Neural crest cell (in vitro differentiated cells): ENCODE results near the gene EPN1. TPM values are rescaled to one million over a fixed set of nuclear protein-coding genes. Genes with fewer than 3 reads are reported as not detected.

ENCODE experiments used
- DNase-seq: peaks from one replicate; pipeline ENCODE4 v3.0.0; 2021; ENCODE audit warnings: low read depth, mixed read lengths, low spot score
- H3K27ac Mint-ChIP-seq: one replicate; pipeline ENCODE4 v1.8.0; 2021; ENCODE audit warnings: mild to moderate bottlenecking, mixed read lengths; ENCODE audit not compliant: unreplicated experiment
- H3K27me3 Mint-ChIP-seq: 2 replicates; pipeline ENCODE4 v1.8.0; 2021; ENCODE audit warnings: low read depth, mild to moderate bottlenecking, mixed read lengths
- H3K36me3 Mint-ChIP-seq: 2 replicates; pipeline ENCODE4 v1.8.0; 2021; ENCODE audit warnings: low read depth, mild to moderate bottlenecking, mixed read lengths
- H3K4me1 Mint-ChIP-seq: 2 replicates; pipeline ENCODE4 v1.8.0; 2021; ENCODE audit warnings: mixed read lengths
- H3K4me3 Mint-ChIP-seq: one replicate; pipeline ENCODE4 v1.8.0; 2021; ENCODE audit warnings: mild to moderate bottlenecking, mixed read lengths
- H3K9me3 Mint-ChIP-seq: 2 replicates; pipeline ENCODE4 v1.8.0; 2021; ENCODE audit warnings: mixed read lengths
- long read RNA-seq: library from polyadenylated mRNA; unstranded; transcript quantifications from one replicate; pipeline ENCODE4 v2.0.0, GENCODE V29; 2020
- total RNA-seq: library from RNA; stranded (reverse); gene quantifications from 2 replicates; pipeline ENCODE4 v1.2.1, GENCODE V29; 2021
- TF ChIP-seq, protein P1 (sequence below): fragments of 200-600 bp; sonication (generic); conservative IDR thresholded peaks from 2 replicates; pipeline ENCODE4 v1.5.0; 2021; ENCODE audit warnings: antibody characterized with exemption, mild to moderate bottlenecking

The EPN1 gene
- 129 and 130 TPM in 2 replicates for total RNA-seq
- long read RNA-seq = 0 reads

- H3K9me3 Mint-ChIP-seq = no peaks in the 10 kb centered on the region
- peak within 1 kb of the TSS; percentile 95 for H3K4me3 Mint-ChIP-seq
- peak within 1 kb of the TSS; percentile 98 for H3K27ac Mint-ChIP-seq
- peaks cover 50% of the 10 kb centered on the region for H3K4me1 Mint-ChIP-seq
- TF ChIP-seq, protein P1, sequence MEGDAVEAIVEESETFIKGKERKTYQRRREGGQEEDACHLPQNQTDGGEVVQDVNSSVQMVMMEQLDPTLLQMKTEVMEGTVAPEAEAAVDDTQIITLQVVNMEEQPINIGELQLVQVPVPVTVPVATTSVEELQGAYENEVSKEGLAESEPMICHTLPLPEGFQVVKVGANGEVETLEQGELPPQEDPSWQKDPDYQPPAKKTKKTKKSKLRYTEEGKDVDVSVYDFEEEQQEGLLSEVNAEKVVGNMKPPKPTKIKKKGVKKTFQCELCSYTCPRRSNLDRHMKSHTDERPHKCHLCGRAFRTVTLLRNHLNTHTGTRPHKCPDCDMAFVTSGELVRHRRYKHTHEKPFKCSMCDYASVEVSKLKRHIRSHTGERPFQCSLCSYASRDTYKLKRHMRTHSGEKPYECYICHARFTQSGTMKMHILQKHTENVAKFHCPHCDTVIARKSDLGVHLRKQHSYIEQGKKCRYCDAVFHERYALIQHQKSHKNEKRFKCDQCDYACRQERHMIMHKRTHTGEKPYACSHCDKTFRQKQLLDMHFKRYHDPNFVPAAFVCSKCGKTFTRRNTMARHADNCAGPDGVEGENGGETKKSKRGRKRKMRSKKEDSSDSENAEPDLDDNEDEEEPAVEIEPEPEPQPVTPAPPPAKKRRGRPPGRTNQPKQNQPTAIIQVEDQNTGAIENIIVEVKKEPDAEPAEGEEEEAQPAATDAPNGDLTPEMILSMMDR = no peak
- peaks cover 17% of the 10 kb centered on the region for H3K36me3 Mint-ChIP-seq
- peaks cover 9% of the 10 kb centered on the region for H3K27me3 Mint-ChIP-seq
- DNase-seq = peak; percentile 94
These were observed at the start of gene EPN1 for GRCh38 chr19:55674841-55675660. EPN1 (plus strand) TSS chr19:55675226; CDS start chr19:55678628, 3,402 bp downstream.

GRCh38 chr19:55626350-55626749 is 48.7 kb upstream of the EPN1 start:
- Mint-ChIP-seq H3K4me1 (peaks cover 20% of the 10 kb centered on the region), H3K36me3 (peaks cover 7% of the 10 kb centered on the region), H3K27ac (no peak overlapping the region), H3K4me3 (peak overlapping the region; percentile 44), H3K9me3 (peaks cover 3% of the 10 kb centered on the region), H3K27me3 (peaks cover 5% of the 10 kb centered on the region)
- no peak for DNase-seq
- TF ChIP-seq, protein P1 = no peak

- TF ChIP-seq, protein P1 = peak; percentile 86
- H3K27me3 Mint-ChIP-seq = no peaks in the 10 kb centered on the region
- H3K4me1 Mint-ChIP-seq = peaks cover 33% of the 10 kb centered on the region
- no peak overlapping the region for H3K27ac Mint-ChIP-seq
- peak overlapping the region; percentile 78 for H3K4me3 Mint-ChIP-seq
- peak; percentile 94 for DNase-seq
- no peaks in the 10 kb centered on the region for H3K36me3 Mint-ChIP-seq
- no peaks in the 10 kb centered on the region for H3K9me3 Mint-ChIP-seq
These were observed 42.6 kb upstream of the EPN1 start for GRCh38 chr19:55632463-55632834.

DNA sequence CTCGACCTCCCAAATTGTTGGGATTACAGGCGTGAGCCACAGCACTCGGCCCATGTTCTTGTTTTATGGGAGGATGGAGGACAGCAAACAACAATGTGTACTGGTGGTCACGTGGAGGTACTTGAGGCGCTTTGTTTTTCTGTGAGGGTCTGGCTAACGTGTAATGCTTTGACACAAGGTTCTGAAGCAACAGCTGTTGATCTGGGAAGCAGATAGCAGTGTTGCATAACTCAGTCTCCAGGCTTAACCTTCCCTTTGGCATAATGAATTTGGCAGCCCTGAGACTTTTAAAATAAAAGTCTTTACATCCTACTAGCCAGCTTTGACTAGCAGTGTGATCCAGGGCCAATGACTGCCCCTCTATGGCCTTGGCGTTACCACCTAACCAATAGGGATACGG is 41.2 kb upstream of the EPN1 start:
- H3K36me3 Mint-ChIP-seq = peaks cover 4% of the 10 kb centered on the region
- peaks cover 39% of the 10 kb centered on the region for H3K4me1 Mint-ChIP-seq
- H3K9me3 Mint-ChIP-seq = no peaks in the 10 kb centered on the region
- H3K27me3 Mint-ChIP-seq = no peaks in the 10 kb centered on the region
- no peak for DNase-seq
- peak overlapping the region; percentile 96 for H3K4me3 Mint-ChIP-seq
- no peak overlapping the region for H3K27ac Mint-ChIP-seq
- TF ChIP-seq, protein P1 = no peak

- TF ChIP-seq, protein P1 = no peak
- no peak for DNase-seq
- H3K9me3 Mint-ChIP-seq = peaks cover 2% of the 10 kb centered on the region
- H3K4me3 Mint-ChIP-seq = peak overlapping the region; percentile 96
- H3K36me3 Mint-ChIP-seq = peaks cover 8% of the 10 kb centered on the region
- no peaks in the 10 kb centered on the region for H3K27me3 Mint-ChIP-seq
- peak overlapping the region; percentile 100 for H3K27ac Mint-ChIP-seq
- peaks cover 45% of the 10 kb centered on the region for H3K4me1 Mint-ChIP-seq
These were observed 39.7 kb upstream of the EPN1 start for GRCh38 chr19:55635334-55635717.
